Measurements from ENCODE around the gene METAP1D.

DNA sequence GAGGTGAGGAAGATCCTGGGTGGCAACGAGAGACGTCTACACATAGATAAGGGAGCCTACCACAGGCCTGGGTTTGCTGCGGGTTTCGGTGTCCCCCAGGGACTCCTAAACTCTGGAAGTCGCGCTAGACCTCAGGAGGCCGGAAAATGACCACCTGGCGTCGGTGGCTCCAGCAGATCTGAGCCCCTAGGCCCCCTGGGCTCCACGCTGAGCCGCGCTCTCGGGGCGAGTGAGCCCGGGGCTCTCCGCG is 84.6 kb downstream of the METAP1D start:
- TF ChIP-seq EZH2phosphoT487 (IDR thresholded peaks at IDR 0.05; ENCODE audit: insufficient read depth, low read depth) = no peak
- no peak for TF ChIP-seq EZH2 (IDR thresholded peaks at IDR 0.05; ENCODE audit: insufficient read depth, poor library complexity, severe bottlenecking)

All from GM23248 (cell line).